OCI-LY1 (cell line): ENCODE results near the gene TF.

Source experiments
- EZH2 ChIP-seq: fragments of 200-600 bp; sonication (generic), shearing (Covaris generic); IDR thresholded peaks from 2 replicates; pipeline ENCODE4 v1.8.0; 2017; ENCODE audit warnings: borderline replicate concordance, mixed run types, mild to moderate bottlenecking, antibody characterized with exemption, low read length, moderate library complexity, mixed read lengths
- TF ChIP-seq, protein P1 (sequence below): fragments of 200-600 bp; sonication (generic), shearing (Covaris generic); IDR thresholded peaks from 2 replicates; pipeline ENCODE4 v1.5.1; 2017; ENCODE audit warnings: mild to moderate bottlenecking, antibody characterized with exemption, low read length, moderate library complexity, mixed read lengths

DNA sequence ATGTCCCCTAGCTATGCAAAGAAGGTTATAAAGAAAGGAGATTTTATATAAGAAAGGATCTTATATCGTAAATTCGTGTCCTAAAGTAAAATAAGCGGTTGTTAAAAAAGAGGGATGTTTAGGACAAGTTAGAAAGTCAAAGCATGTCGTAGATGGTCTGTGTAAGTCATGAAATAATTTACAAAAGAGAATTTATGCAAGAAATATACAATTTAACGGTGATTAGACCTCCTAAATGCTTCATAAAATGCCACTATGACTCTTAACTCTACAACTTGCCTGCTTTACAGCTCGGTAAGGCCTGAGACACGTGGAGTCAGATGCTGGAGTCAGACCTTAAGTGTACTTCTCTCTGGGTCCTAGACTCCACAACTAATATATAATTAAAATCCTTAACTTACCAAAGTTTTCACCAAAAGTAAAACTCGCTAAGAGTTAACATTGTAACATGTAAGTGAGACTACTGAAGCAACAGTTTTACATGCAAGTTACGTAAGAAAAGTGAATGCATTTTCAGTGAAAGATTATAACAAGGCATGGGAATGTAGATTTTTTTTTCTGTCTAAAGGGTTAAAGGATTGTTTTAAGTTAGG is 46.1 kb downstream of the TF start:
- TF ChIP-seq, protein P1, sequence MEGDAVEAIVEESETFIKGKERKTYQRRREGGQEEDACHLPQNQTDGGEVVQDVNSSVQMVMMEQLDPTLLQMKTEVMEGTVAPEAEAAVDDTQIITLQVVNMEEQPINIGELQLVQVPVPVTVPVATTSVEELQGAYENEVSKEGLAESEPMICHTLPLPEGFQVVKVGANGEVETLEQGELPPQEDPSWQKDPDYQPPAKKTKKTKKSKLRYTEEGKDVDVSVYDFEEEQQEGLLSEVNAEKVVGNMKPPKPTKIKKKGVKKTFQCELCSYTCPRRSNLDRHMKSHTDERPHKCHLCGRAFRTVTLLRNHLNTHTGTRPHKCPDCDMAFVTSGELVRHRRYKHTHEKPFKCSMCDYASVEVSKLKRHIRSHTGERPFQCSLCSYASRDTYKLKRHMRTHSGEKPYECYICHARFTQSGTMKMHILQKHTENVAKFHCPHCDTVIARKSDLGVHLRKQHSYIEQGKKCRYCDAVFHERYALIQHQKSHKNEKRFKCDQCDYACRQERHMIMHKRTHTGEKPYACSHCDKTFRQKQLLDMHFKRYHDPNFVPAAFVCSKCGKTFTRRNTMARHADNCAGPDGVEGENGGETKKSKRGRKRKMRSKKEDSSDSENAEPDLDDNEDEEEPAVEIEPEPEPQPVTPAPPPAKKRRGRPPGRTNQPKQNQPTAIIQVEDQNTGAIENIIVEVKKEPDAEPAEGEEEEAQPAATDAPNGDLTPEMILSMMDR = no peak
- TF ChIP-seq EZH2 = no peak
